OCI-LY3 (cell line): ENCODE data around the gene IL10.

ENCODE experiments used
- H2AFZ ChIP-seq: fragments of 200-600, 300-600 bp; shearing (Covaris generic); 2 replicates; pipeline ENCODE4 v1.6.0; 2014; ENCODE audit warnings: antibody characterized with exemption, low read depth, low read length
- H3K27ac ChIP-seq: fragments of 200-600, 300-600 bp; sonication (generic); 2 replicates; pipeline ENCODE4 v1.5.1; 2014; ENCODE audit warnings: mild to moderate bottlenecking, low read length, moderate library complexity, mixed read lengths
- H3K27me3 ChIP-seq: fragments of 200-600, 300-600 bp; sonication (generic); 2 replicates; pipeline ENCODE4 v1.6.1; 2014; ENCODE audit warnings: low read depth, low read length, mixed read lengths
- H3K36me3 ChIP-seq: fragments of 200-600, 300-600 bp; sonication (generic); replicated peaks from 2 replicates; pipeline ENCODE3; 2014; ENCODE audit warnings: low read depth, low read length, mixed read lengths
- H3K4me1 ChIP-seq: fragments of 300-600, 200-600 bp; sonication (generic); 2 replicates; pipeline ENCODE4 v1.6.1; 2014; ENCODE audit warnings: low read length, mixed read lengths
- H3K4me2 ChIP-seq: fragments of 200-600, 300-600 bp; sonication (generic); 2 replicates; pipeline ENCODE4 v1.6.1; 2014; ENCODE audit warnings: low read length, mixed read lengths
- H3K4me3 ChIP-seq: fragments of 300-600, 200-600 bp; sonication (generic); 2 replicates; pipeline ENCODE4 v1.5.1; 2014; ENCODE audit warnings: antibody characterized with exemption, mild to moderate bottlenecking, low read length, moderate library complexity
- H3K79me2 ChIP-seq: fragments of 300-600, 200-600 bp; shearing (Covaris generic); 2 replicates; pipeline ENCODE4 v1.6.1; 2014; ENCODE audit warnings: mild to moderate bottlenecking, low read length, mixed read lengths
- H3K9ac ChIP-seq: fragments of 300-600, 200-600 bp; shearing (Covaris generic); 2 replicates; pipeline ENCODE4 v1.6.0; 2014; ENCODE audit warnings: mild to moderate bottlenecking, low read length, moderate library complexity
- H3K9me3 ChIP-seq: fragments of 200-600, 300-600 bp; shearing (Covaris generic); 2 replicates; pipeline ENCODE4 v1.6.1; 2014; ENCODE audit warnings: low read length, mixed read lengths; ENCODE audit not compliant: insufficient read depth
- H4K20me1 ChIP-seq: fragments of 200-600, 300-600 bp; sonication (generic); 2 replicates; pipeline ENCODE4 v1.6.1; 2016; ENCODE audit warnings: low read length, mixed read lengths; ENCODE audit not compliant: insufficient read depth
- CTCF ChIP-seq: fragments of 200-600, 300-600 bp; sonication (generic); IDR thresholded peaks from 2 replicates; pipeline ENCODE4 v1.5.1; 2014; ENCODE audit warnings: antibody characterized with exemption, low read length, low read depth
- EZH2phosphoT487 ChIP-seq: fragments of 200-600 bp; shearing (Covaris generic); IDR thresholded peaks from 2 replicates; pipeline ENCODE4 v1.6.1; 2018; ENCODE audit warnings: antibody characterized with exemption, mixed run types, low read depth

IL10 gene

DNA sequence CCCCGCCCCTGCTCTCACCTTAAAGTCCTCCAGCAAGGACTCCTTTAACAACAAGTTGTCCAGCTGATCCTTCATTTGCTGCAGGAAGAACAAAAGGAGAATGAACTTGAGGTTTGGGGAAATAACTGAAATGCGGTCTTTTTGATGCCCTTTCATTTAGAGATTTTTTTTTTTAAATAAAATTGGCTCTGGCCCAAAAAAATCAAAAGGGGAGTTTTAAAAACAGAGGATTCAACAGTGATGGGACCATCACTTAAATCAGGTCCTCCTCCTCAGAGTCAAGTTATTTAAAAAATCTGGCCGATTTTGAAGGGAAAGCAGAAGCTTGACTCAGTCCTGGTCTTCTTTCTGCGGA, 979 bp downstream of the IL10 start:
- no peak overlapping the region for H2AFZ ChIP-seq
- no peak for TF ChIP-seq EZH2phosphoT487
- TF ChIP-seq CTCF = no peak
- no peaks in the 10 kb centered on the region for H3K9me3 ChIP-seq
- H3K4me1 ChIP-seq = peaks cover 100% of the 10 kb centered on the region
- H3K4me3 ChIP-seq = peak overlapping the region; percentile 77
- peak overlapping the region; percentile 75 for H3K9ac ChIP-seq
- H4K20me1 ChIP-seq = no peaks in the 10 kb centered on the region
- H3K27me3 ChIP-seq = peaks cover 24% of the 10 kb centered on the region
- H3K36me3 ChIP-seq = peaks cover 10% of the 10 kb centered on the region
- H3K79me2 ChIP-seq = peaks cover 14% of the 10 kb centered on the region; the same call in 1 of the 2 replicates
- peak overlapping the region; percentile 72 for H3K27ac ChIP-seq
- H3K4me2 ChIP-seq = peak overlapping the region; percentile 94

GRCh38 chr1:206770531-206771337, 1.6 kb downstream of the IL10 start, which contains the start of gene IL19:
IL19 (plus strand) TSS chr1:206770773; CDS start chr1:206836663, 65,890 bp downstream.
- Histone ChIP-seq H3K36me3 (peaks cover 10% of the 10 kb centered on the region), H3K27me3 (peaks cover 19% of the 10 kb centered on the region), H3K4me2 (peak within 1 kb of the TSS; percentile 94), H3K4me1 (peaks cover 100% of the 10 kb centered on the region), H2AFZ (no peak within 1 kb of the TSS), H3K79me2 (peaks cover 14% of the 10 kb centered on the region; the same call in 1 of the 2 replicates), H3K27ac (peak within 1 kb of the TSS; percentile 72), H4K20me1 (no peaks in the 10 kb centered on the region), H3K9ac (peak within 1 kb of the TSS; percentile 75), H3K9me3 (no peaks in the 10 kb centered on the region), H3K4me3 (peak within 1 kb of the TSS; percentile 77)
- TF ChIP-seq CTCF (no peak), EZH2phosphoT487 (no peak)

DNA sequence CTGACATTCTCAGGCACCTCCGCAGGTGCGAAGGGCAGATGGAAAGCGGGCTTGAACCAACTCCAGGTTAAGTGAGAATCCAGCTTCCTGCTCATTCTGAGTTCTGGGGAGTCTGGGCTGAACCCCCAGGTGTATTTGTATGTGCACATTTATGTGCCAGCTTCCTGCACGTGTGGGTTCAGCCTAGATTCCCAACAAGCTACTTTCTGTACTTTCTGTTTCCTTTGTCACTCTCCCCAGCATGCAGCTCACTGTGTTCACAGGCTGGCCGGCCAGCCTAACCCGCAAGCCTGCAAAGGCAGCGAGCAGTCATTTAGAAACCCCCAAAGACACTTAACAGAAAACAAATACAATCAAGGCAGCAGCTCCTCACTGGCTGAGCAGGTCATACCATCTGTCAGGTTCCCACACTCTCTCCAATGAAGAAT, 3.0 kb downstream of the IL10 start:
- H3K4me3 ChIP-seq = peak overlapping the region; percentile 77
- peaks cover 90% of the 10 kb centered on the region for H3K4me1 ChIP-seq
- peak overlapping the region; percentile 94 for H3K4me2 ChIP-seq
- H3K27ac ChIP-seq = peak overlapping the region; percentile 72
- no peaks in the 10 kb centered on the region for H3K9me3 ChIP-seq
- peaks cover 4% of the 10 kb centered on the region for H3K36me3 ChIP-seq
- TF ChIP-seq CTCF (no peak), EZH2phosphoT487 (no peak)
- peak overlapping the region; percentile 75; the same call in 1 of the 2 replicates for H3K9ac ChIP-seq
- H3K27me3 ChIP-seq = peaks cover 16% of the 10 kb centered on the region
- peaks cover 10% of the 10 kb centered on the region; the same call in 1 of the 2 replicates for H3K79me2 ChIP-seq
- H2AFZ ChIP-seq = no peak overlapping the region
- no peaks in the 10 kb centered on the region for H4K20me1 ChIP-seq
